CD4-positive, CD25-positive, alpha-beta regulatory T cell (primary cell): ENCODE measurements around the gene SCN8A. TPM values are rescaled to one million over a fixed set of nuclear protein-coding genes. Genes with fewer than 3 reads are reported as not detected.

Experiments
- ATAC-seq, 2 donors: fragments of 150-1000 bp; cut with Tn5 transposase; one replicate each; pipeline ENCODE4 v1.10.0; 2021; ENCODE audit warnings: low read depth in 2 of 2, moderate number of reproducible peaks in 2 of 2, moderate library complexity in 1 of 2
- DNase-seq, 3 donors: peaks; one replicate each; pipeline versions ENCODE4 v3.0.0 to v3.0.0-alpha.2; 2012 to 2022; ENCODE audit warnings: mixed read lengths in 1 of 3
- H3K27ac ChIP-seq: one replicate; pipeline ENCODE4 v1.7.0; 2013; ENCODE audit warnings: mild to moderate bottlenecking, low read length; ENCODE audit not compliant: insufficient read depth, poor library complexity, severe bottlenecking
- H3K27me3 ChIP-seq: one replicate; pipeline ENCODE4 v1.7.0; 2013; ENCODE audit warnings: low read length; ENCODE audit not compliant: control insufficient read depth, insufficient read depth
- H3K36me3 ChIP-seq: one replicate; pipeline ENCODE4 v1.7.0; 2013; ENCODE audit warnings: mild to moderate bottlenecking, low read length, moderate library complexity; ENCODE audit not compliant: control insufficient read depth, insufficient read depth
- H3K4me1 ChIP-seq: 2 replicates; pipeline ENCODE4 v1.7.0; 2013; ENCODE audit warnings: mild to moderate bottlenecking, low read length; ENCODE audit not compliant: insufficient read depth, control insufficient read depth, poor library complexity, severe bottlenecking
- H3K4me3 ChIP-seq: one replicate; pipeline ENCODE4 v1.7.0; 2013; ENCODE audit warnings: low read depth, mild to moderate bottlenecking, low read length, moderate library complexity
- H3K9me3 ChIP-seq, 2 experiments: 1 replicate in 1 of 2; 2 replicates in 1 of 2; pipeline ENCODE4 v1.7.0; 2013; ENCODE audit warnings: low read length in 2 of 2, mild to moderate bottlenecking in 1 of 2, moderate library complexity in 1 of 2; ENCODE audit not compliant: control insufficient read depth in 2 of 2
- H3K27ac Mint-ChIP-seq, 3 donors: one replicate each; pipeline ENCODE4 v1.8.0; 2020 to 2022; ENCODE audit warnings: mild to moderate bottlenecking in 3 of 3, mixed read lengths in 3 of 3, moderate library complexity in 2 of 3
- H3K27me3 Mint-ChIP-seq: one replicate; pipeline ENCODE4 v1.8.0; 2022; ENCODE audit warnings: mild to moderate bottlenecking, mixed read lengths
- H3K36me3 Mint-ChIP-seq: one replicate; pipeline ENCODE4 v1.8.0; 2020; ENCODE audit warnings: mixed read lengths
- H3K4me1 Mint-ChIP-seq, 4 donors: one replicate each; pipeline ENCODE4 v1.8.0; 2020 to 2022; ENCODE audit warnings: mixed read lengths in 4 of 4, mild to moderate bottlenecking in 1 of 4
- H3K4me3 Mint-ChIP-seq, 4 donors: one replicate each; pipeline ENCODE4 v1.8.0; 2020 to 2022; ENCODE audit warnings: mild to moderate bottlenecking in 4 of 4, mixed read lengths in 4 of 4, moderate library complexity in 3 of 4
- H3K9me3 Mint-ChIP-seq, 7 donors: one replicate each; pipeline ENCODE4 v1.8.0; 2020 to 2022; ENCODE audit warnings: mixed read lengths in 7 of 7, mild to moderate bottlenecking in 3 of 7, moderate library complexity in 2 of 7
- polyA plus RNA-seq, 4 donors: library from polyadenylated mRNA; unstranded; fragments of 300-500 nt; fragmentation: Illumina TruSeq; gene quantifications; one replicate each; pipeline ENCODE4 v1.2.3, GENCODE V29; 2021
- total RNA-seq: library from RNA; stranded (reverse); gene quantifications from one replicate; pipeline ENCODE4 v1.2.3, GENCODE V29; 2022

The SCN8A gene
- total and polyA plus RNA-seq, 5 donors from 2014 or later: 0.30 to 1.1 (median 0.61) TPM

- H3K27me3 Mint-ChIP-seq: peaks cover 20% of the 10 kb centered on the region
- Histone ChIP-seq H3K4me3 (no peak overlapping the region), H3K4me1 (no peaks in the 10 kb centered on the region), H3K36me3 (no peaks in the 10 kb centered on the region), H3K9me3 (no peaks in the 10 kb centered on the region), H3K27ac (no peak overlapping the region), H3K27me3 (peaks cover 4% of the 10 kb centered on the region)
- DNase-seq: no peak
- no peak overlapping the region for H3K27ac Mint-ChIP-seq
- no peak overlapping the region for H3K4me3 Mint-ChIP-seq
- H3K36me3 Mint-ChIP-seq: no peaks in the 10 kb centered on the region
- no peak for ATAC-seq
- peaks cover 0 to 2% (median 0%) of the 10 kb centered on the region in 7 donors for H3K9me3 Mint-ChIP-seq
- no peaks in the 10 kb centered on the region for H3K4me1 Mint-ChIP-seq
Measured at GRCh38 chr12:51755251-51755650, 164.2 kb downstream of the SCN8A start.

- H3K27ac ChIP-seq: no peak overlapping the region
- H3K27ac Mint-ChIP-seq: no peak overlapping the region
Measured at GRCh38 chr12:51759175-51759574, 168.1 kb downstream of the SCN8A start.

GRCh38 chr12:51759695-51760094 lies 168.7 kb downstream of the SCN8A start:
- no peak overlapping the region for H3K4me3 ChIP-seq
- H3K36me3 ChIP-seq: no peaks in the 10 kb centered on the region
- Mint-ChIP-seq H3K27me3 (peaks cover 15% of the 10 kb centered on the region), H3K36me3 (peaks cover 3% of the 10 kb centered on the region), H3K9me3 (peaks cover 0 to 2% (median 0%) of the 10 kb centered on the region in 7 donors), H3K27ac (no peak overlapping the region), H3K4me3 (no peak overlapping the region), H3K4me1 (no peaks in the 10 kb centered on the region)
- ATAC-seq (no peak), DNase-seq (no peak)
- no peak overlapping the region for H3K27ac ChIP-seq
- H3K4me1 ChIP-seq: no peaks in the 10 kb centered on the region
- H3K27me3 ChIP-seq: peaks cover 2% of the 10 kb centered on the region
- no peaks in the 10 kb centered on the region for H3K9me3 ChIP-seq

More at GRCh38 chr12:51759175-51759574, 168.1 kb downstream of the SCN8A start:
- H3K27me3 ChIP-seq: peaks cover 2% of the 10 kb centered on the region
- Mint-ChIP-seq H3K9me3 (peaks cover 0 to 2% (median 0%) of the 10 kb centered on the region in 7 donors), H3K4me3 (no peak overlapping the region), H3K4me1 (no peaks in the 10 kb centered on the region), H3K36me3 (peaks cover 3% of the 10 kb centered on the region), H3K27me3 (peaks cover 15% of the 10 kb centered on the region)
- H3K4me3 ChIP-seq: no peak overlapping the region
- H3K36me3 ChIP-seq: no peaks in the 10 kb centered on the region
- H3K4me1 ChIP-seq: no peaks in the 10 kb centered on the region
- no peaks in the 10 kb centered on the region for H3K9me3 ChIP-seq
- ATAC-seq: no peak
- no peak for DNase-seq

GRCh38 chr12:51760231-51760630 lies 169.2 kb downstream of the SCN8A start:
- no peak overlapping the region for H3K27ac ChIP-seq
- H3K4me1 ChIP-seq: no peaks in the 10 kb centered on the region
- peaks cover 2% of the 10 kb centered on the region for H3K27me3 ChIP-seq
- H3K9me3 ChIP-seq: no peaks in the 10 kb centered on the region
- ATAC-seq (no peak), DNase-seq (no peak)
- H3K36me3 Mint-ChIP-seq: peaks cover 3% of the 10 kb centered on the region
- peaks cover 0 to 2% (median 0%) of the 10 kb centered on the region in 7 donors for H3K9me3 Mint-ChIP-seq
- no peak overlapping the region for H3K4me3 ChIP-seq
- no peaks in the 10 kb centered on the region for H3K36me3 ChIP-seq
- H3K4me1 Mint-ChIP-seq: no peaks in the 10 kb centered on the region
- H3K27me3 Mint-ChIP-seq: peaks cover 15% of the 10 kb centered on the region
- no peak overlapping the region for H3K27ac Mint-ChIP-seq
- no peak overlapping the region for H3K4me3 Mint-ChIP-seq

GRCh38 chr12:51763743-51764142 lies 172.7 kb downstream of the SCN8A start:
- Histone ChIP-seq H3K36me3 (no peaks in the 10 kb centered on the region), H3K4me3 (no peak overlapping the region), H3K4me1 (no peaks in the 10 kb centered on the region), H3K27me3 (peaks cover 2% of the 10 kb centered on the region), H3K27ac (no peak overlapping the region), H3K9me3 (no peaks in the 10 kb centered on the region)
- DNase-seq (no peak), ATAC-seq (no peak)
- Mint-ChIP-seq H3K27ac (no peak overlapping the region), H3K4me1 (no peaks in the 10 kb centered on the region), H3K4me3 (no peak overlapping the region), H3K36me3 (peaks cover 3% of the 10 kb centered on the region), H3K27me3 (peaks cover 9% of the 10 kb centered on the region), H3K9me3 (no peaks in the 10 kb centered on the region)

GRCh38 chr12:51766067-51766676 lies 175.1 kb downstream of the SCN8A start:
- Histone ChIP-seq H3K27me3 (no peaks in the 10 kb centered on the region), H3K9me3 (no peaks in the 10 kb centered on the region), H3K36me3 (no peaks in the 10 kb centered on the region), H3K4me3 (no peak overlapping the region), H3K4me1 (no peaks in the 10 kb centered on the region), H3K27ac (no peak overlapping the region)
- H3K27ac Mint-ChIP-seq: no peak overlapping the region
- H3K9me3 Mint-ChIP-seq: no peaks in the 10 kb centered on the region
- no peak for ATAC-seq
- H3K27me3 Mint-ChIP-seq: peaks cover under 1% of the 10 kb centered on the region
- no peak overlapping the region for H3K4me3 Mint-ChIP-seq
- no peaks in the 10 kb centered on the region for H3K36me3 Mint-ChIP-seq
- no peak for DNase-seq
- no peaks in the 10 kb centered on the region for H3K4me1 Mint-ChIP-seq

- H3K4me1 ChIP-seq: no peaks in the 10 kb centered on the region
- Mint-ChIP-seq H3K4me3 (no peak overlapping the region), H3K9me3 (no peaks in the 10 kb centered on the region), H3K27ac (peak overlapping the region in 1 of 3 donors; percentile 8), H3K4me1 (no peaks in the 10 kb centered on the region), H3K27me3 (no peaks in the 10 kb centered on the region), H3K36me3 (no peaks in the 10 kb centered on the region)
- no peaks in the 10 kb centered on the region for H3K9me3 ChIP-seq
- no peak overlapping the region for H3K27ac ChIP-seq
- ATAC-seq (no peak), DNase-seq (no peak)
- no peaks in the 10 kb centered on the region for H3K36me3 ChIP-seq
- no peaks in the 10 kb centered on the region for H3K27me3 ChIP-seq
- H3K4me3 ChIP-seq: no peak overlapping the region
Measured at GRCh38 chr12:51771008-51771407, 180.0 kb downstream of the SCN8A start.

GRCh38 chr12:51773145-51773869 lies 182.3 kb downstream of the SCN8A start:
- H3K9me3 Mint-ChIP-seq: no peaks in the 10 kb centered on the region
- H3K36me3 Mint-ChIP-seq: no peaks in the 10 kb centered on the region
- H3K36me3 ChIP-seq: no peaks in the 10 kb centered on the region
- H3K4me1 ChIP-seq: no peaks in the 10 kb centered on the region
- H3K4me1 Mint-ChIP-seq: no peaks in the 10 kb centered on the region
- H3K27me3 Mint-ChIP-seq: peaks cover 6% of the 10 kb centered on the region
- H3K4me3 ChIP-seq: no peak overlapping the region
- H3K9me3 ChIP-seq: no peaks in the 10 kb centered on the region
- H3K4me3 Mint-ChIP-seq: no peak overlapping the region
- no peak overlapping the region for H3K27ac Mint-ChIP-seq
- H3K27me3 ChIP-seq: no peaks in the 10 kb centered on the region
- DNase-seq (no peak), ATAC-seq (no peak)
- no peak overlapping the region for H3K27ac ChIP-seq
